ENCODE results near the gene HSD17B14.
"Not testable (repeated sequence)": the region's sequence is repeated elsewhere in the genome, so short reads cannot be mapped to it uniquely, and the experiment has no call there.

- TF ChIP-seq CTCF (IDR thresholded peaks at IDR 0.05; ENCODE audit: insufficient read depth, low read length); POLR2AphosphoS5 (IDR thresholded peaks at IDR 0.05; ENCODE audit: low read depth); GABPA (IDR thresholded peaks at IDR 0.05; ENCODE audit: low read depth); SPI1 (IDR thresholded peaks at IDR 0.05; ENCODE audit: borderline replicate concordance, low read depth): not testable (repeated sequence)
- TF ChIP-seq, protein P1, sequence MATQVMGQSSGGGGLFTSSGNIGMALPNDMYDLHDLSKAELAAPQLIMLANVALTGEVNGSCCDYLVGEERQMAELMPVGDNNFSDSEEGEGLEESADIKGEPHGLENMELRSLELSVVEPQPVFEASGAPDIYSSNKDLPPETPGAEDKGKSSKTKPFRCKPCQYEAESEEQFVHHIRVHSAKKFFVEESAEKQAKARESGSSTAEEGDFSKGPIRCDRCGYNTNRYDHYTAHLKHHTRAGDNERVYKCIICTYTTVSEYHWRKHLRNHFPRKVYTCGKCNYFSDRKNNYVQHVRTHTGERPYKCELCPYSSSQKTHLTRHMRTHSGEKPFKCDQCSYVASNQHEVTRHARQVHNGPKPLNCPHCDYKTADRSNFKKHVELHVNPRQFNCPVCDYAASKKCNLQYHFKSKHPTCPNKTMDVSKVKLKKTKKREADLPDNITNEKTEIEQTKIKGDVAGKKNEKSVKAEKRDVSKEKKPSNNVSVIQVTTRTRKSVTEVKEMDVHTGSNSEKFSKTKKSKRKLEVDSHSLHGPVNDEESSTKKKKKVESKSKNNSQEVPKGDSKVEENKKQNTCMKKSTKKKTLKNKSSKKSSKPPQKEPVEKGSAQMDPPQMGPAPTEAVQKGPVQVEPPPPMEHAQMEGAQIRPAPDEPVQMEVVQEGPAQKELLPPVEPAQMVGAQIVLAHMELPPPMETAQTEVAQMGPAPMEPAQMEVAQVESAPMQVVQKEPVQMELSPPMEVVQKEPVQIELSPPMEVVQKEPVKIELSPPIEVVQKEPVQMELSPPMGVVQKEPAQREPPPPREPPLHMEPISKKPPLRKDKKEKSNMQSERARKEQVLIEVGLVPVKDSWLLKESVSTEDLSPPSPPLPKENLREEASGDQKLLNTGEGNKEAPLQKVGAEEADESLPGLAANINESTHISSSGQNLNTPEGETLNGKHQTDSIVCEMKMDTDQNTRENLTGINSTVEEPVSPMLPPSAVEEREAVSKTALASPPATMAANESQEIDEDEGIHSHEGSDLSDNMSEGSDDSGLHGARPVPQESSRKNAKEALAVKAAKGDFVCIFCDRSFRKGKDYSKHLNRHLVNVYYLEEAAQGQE (IDR thresholded peaks at IDR 0.05; ENCODE audit: insufficient replicate concordance, low read depth): not testable (repeated sequence)
These were observed 49.9 kb downstream of the HSD17B14 start for GRCh38 chr19:48786422-48786821.

Data from HL-60 (cell line).